Activated T-helper 1 cell treated with Interleukin-2 at 50 U/mL for 16 hours (primary cell): ENCODE data around the gene MAGI2.
"Not testable (repeated sequence)": the region's sequence is repeated elsewhere in the genome, so short reads cannot be mapped to it uniquely, and the experiment has no call there.

Experiments
- DNase-seq: peaks from one replicate; pipeline ENCODE4 v3.0.0-alpha.2; 2020; ENCODE audit warnings: low read depth

The MAGI2 gene

GRCh38 chr7:79451580-79451979 is 1.9 kb downstream of the MAGI2 start:
- no peak for DNase-seq

DNA sequence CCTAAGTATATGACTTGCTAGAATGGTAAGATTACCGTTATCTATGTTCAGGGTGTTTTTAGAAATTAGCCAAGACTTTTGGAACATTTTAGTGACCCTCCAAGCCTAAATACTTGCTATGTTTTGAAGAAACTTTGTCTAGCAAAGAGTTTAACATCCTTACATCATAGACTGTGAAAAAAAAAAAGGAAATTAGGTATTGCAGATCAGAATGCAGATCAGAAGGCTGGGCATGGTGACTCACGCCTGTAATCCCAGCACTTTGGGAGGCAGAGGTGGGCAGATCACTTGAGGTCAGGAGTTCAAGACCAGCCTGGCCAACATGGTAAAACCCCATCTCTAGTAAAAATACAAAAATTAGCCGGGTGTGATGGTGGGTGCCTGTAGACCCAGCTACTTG is 10.7 kb downstream of the MAGI2 start:
- DNase-seq: not testable (repeated sequence)

DNA sequence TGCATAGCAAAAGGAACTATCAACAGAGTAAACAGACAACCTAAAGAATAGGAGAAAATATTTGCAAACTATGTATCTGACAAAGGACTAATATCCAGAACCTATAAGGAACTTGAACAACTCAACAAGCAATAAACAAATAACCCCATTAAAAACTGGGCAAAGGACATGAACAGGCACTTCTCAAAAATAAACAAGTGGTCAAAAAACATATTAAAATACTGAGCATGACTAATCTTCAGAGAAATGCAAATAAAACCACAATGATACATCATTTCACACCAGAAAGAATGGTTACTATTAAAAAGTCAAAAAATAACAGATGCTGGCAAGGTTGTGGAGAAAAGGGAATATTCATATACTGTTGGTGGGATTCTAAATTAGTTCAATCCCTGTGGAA is 17.1 kb downstream of the MAGI2 start:
- no peak for DNase-seq

DNA sequence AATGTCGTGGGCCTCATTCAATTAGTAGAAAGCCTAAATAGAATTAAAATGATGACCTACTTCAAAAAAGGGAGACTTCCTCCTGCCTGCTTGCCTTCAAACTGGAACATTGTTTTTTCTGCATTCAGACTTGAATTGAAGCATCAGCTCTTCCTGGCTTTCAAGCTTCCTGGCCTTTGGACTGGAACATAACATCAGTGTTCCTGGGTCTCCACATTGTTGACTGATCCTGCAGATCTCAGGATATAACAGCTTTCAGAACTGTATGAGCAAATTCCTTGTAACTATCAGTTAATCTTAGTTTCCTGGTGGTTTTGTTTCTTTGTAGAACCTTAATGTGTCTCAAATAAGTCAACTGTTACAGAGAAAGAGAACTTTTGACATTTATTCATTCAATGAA is 18.6 kb downstream of the MAGI2 start:
- no peak for DNase-seq

- DNase-seq: no peak
These were observed 19.4 kb downstream of the MAGI2 start for GRCh38 chr7:79434098-79434497.

- DNase-seq: no peak
These were observed 23.1 kb downstream of the MAGI2 start for GRCh38 chr7:79430391-79430790.

- DNase-seq: no peak
These were observed 27.8 kb downstream of the MAGI2 start for GRCh38 chr7:79425665-79426064.

DNA sequence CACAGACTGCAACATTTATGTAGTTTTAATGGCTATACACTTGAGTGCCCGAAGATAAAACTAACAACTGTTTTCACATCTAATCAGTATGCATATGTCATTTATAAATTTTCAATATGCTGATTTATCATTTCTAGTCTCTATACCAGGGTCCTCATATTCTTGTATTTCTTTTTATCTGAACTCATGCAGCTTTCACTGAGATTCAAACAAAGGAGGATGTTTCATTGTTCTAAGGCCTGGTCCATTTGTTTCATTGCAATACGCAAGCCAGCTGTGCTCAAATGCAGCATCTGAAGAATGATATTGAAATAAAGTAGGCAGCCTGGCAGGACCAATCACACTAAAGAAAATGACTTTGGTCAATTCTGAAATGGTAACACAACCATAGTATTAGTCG is 31.7 kb downstream of the MAGI2 start:
- DNase-seq: no peak

GRCh38 chr7:79420464-79420863 is 33.0 kb downstream of the MAGI2 start:
- no peak for DNase-seq

GRCh38 chr7:79414910-79415309 is 38.6 kb downstream of the MAGI2 start:
- no peak for DNase-seq

- DNase-seq: no peak
These were observed 40.6 kb downstream of the MAGI2 start for GRCh38 chr7:79412915-79413314.

DNA sequence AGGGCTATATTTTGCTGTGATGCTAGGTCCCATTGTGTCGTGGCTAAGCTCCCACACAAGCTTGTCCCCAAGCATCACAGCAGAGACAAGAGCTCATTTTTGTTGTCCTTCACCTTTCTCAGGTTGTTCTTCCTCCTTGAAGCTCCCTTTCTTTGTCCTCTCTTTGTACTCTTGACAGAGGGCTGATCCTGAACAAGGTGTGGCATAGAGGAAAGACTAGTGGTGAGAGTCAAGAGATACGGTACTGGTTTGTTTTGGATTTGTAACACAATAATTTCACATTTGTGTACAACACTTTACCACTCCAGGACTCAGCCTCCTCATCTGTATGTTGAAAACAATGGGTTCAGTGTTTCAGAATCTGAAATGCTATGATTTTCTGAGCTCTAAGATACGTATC is 41.0 kb downstream of the MAGI2 start:
- DNase-seq: no peak

GRCh38 chr7:79410345-79410744 is 43.1 kb downstream of the MAGI2 start:
- DNase-seq: no peak

DNA sequence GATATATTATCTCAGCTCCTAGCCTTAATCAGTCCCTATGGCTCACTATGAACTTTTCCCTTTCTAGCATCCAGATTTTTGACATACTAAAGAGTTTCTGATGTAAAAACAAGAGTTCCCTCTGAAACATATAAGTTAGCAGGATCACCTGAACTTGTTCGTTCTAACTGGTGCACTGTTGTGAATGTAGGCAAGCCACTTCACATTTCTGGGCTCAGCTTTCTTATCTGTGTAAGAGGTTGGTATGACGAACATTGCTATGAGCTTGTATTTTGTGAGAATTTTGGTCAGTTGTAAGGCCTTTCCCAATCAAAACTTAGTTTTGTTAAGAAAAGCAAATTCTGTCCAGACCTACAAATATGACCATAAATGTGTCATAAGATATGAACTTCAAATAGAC is 46.1 kb downstream of the MAGI2 start:
- no peak for DNase-seq

DNA sequence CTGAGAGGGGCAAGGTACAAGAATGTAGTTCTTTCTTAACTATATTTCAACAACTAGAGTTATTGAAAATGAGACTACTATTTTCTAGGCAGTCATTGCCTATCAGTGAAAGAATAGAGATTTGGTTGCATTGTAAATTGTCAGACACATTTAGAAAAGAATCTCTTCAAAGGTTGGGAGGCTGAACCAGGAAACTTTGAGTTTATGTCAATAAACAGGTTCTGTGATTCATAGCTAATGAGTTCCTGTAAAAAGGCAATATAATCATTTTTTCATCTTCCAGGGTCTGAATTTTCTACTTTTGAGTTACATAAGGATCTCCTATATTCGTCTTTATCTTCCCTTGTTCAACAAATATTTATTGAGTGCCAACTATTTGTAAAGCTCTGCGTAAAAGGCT is 47.1 kb downstream of the MAGI2 start:
- no peak for DNase-seq

DNA sequence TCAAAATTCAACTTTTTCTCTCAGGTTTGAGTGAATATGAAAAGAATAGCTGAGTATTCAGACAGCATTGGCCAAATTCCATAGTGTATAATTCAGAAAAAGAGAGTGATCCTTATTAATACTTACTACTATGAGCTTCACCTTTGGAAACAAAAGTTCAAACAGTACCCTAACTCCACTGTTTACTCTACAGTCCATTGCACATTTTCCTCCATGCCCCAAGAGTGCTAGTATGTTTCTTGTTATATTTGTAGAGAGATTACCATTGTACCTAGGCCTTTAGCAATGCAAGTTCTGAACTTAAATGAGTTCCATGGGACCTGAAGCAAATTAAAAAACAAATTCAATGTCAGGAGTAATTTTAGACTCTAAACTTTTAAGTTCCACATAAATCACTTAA is 48.1 kb downstream of the MAGI2 start:
- no peak for DNase-seq

DNA sequence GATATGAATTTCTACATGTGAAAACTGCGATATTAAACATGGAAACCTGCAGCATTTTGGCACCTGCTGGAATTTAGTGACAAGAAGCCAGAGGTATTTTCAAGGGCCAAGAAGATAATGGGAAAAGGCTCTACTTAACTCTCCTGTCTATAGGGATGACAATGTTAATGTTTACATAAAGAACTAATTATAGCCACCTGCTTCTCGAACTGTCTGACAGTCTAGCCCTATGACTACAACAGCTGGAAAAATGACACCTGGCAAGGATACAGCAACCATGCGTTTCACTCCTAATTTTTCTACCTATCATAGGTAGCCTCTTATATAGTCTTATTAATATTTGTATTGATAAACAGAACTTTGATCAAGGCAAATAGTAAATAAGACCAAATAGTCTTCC is 49.6 kb downstream of the MAGI2 start:
- DNase-seq: no peak

- no peak for DNase-seq
These were observed 50.0 kb downstream of the MAGI2 start for GRCh38 chr7:79403451-79403850.

GRCh38 chr7:79401254-79401653 is 52.2 kb downstream of the MAGI2 start:
- no peak for DNase-seq

- DNase-seq: no peak
These were observed 53.2 kb downstream of the MAGI2 start for GRCh38 chr7:79400222-79400621.

DNA sequence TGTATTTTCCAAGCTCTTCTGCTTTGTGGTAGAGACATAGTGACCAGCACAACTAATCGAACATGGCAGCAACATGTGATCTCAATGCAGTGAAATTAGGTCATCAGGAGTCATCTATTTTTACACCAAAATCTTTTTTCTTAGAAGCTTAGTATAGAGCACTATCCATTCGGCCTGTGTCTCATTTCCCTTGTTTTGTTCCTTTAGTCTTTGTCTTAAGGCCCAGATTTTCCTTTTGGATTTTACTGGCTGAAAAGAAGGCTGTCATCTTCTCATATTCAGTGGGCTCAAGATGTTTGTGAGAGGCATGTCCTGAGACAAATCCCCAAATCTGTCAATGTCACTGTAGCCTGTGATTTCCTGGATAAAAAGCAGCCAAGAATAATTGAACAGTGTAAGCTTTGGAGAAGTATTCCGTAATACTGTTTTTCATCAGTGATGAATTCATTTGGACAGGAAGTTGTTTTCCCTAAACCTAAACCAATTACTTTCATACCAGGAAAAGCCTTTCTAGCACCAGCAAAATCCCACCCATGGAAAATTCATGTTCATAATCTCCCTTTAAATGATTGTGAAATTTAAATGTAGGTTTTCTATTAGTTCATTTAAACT is 55.2 kb downstream of the MAGI2 start:
- no peak for DNase-seq

GRCh38 chr7:79386688-79387422 is 66.6 kb downstream of the MAGI2 start:
- DNase-seq: no peak

DNA sequence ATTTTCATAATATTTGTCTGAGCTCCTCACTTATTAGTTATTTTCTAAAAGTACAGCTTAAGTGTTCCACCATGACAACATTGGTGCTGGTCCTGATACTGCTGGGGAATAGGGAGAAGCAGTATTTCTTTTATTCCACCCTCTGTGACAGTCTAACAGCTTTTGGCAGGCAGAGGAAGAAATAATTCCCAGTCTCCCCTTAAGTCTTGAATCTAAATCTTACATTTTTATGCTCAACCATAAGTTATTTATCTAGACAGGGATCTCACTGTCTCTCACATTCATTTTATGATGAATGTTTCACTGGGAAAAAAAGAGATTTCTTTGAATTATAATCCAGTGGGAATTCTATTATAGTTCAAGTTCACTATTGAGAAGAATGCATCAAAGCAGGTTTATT is 71.5 kb downstream of the MAGI2 start:
- no peak for DNase-seq

GRCh38 chr7:79377097-79377496 is 76.4 kb downstream of the MAGI2 start:
- no peak for DNase-seq
